Kidney (tissue), 14 donors: Measurements from ENCODE around the gene TKTL1. TPM values are rescaled to one million over a fixed set of nuclear protein-coding genes. Genes with fewer than 3 reads are reported as not detected.

Experiments
- DNase-seq, 5 donors: peaks; one replicate each; pipeline ENCODE4 v3.0.0-alpha.2; 2013 to 2020
- FAIRE-seq: peaks from 2 replicates; lab custom pipeline; 2012; peaks lifted over from hg19 to GRCh38; lab: Jason Lieb, UNC
- H3K27ac ChIP-seq, 2 donors: one replicate each; pipeline ENCODE4 v1.7.0; 2013; ENCODE audit warnings: low read depth in 2 of 2, low read length in 2 of 2, inconsistent platforms in 1 of 2
- H3K27me3 ChIP-seq: one replicate; pipeline ENCODE4 v1.7.1; 2013; ENCODE audit warnings: low read length, inconsistent platforms; ENCODE audit not compliant: control insufficient read depth, insufficient read depth
- H3K36me3 ChIP-seq, 3 donors: one replicate each; pipeline versions ENCODE4 v1.7.0 to v1.7.1; 2013; ENCODE audit warnings: low read length in 3 of 3, control low read depth in 1 of 3, inconsistent platforms in 1 of 3; ENCODE audit not compliant: insufficient read depth in 3 of 3, control insufficient read depth in 2 of 3
- H3K4me1 ChIP-seq, 3 donors: one replicate each; pipeline versions ENCODE4 v1.7.0 to v1.7.1; 2013; ENCODE audit warnings: low read length in 3 of 3, inconsistent platforms in 1 of 3, low read depth in 1 of 3; ENCODE audit not compliant: control insufficient read depth in 2 of 3, insufficient read depth in 2 of 3
- H3K4me3 ChIP-seq, 3 donors: one replicate each; pipeline versions ENCODE4 v1.7.0 to v1.8.1; 2013; ENCODE audit warnings: low read length in 3 of 3, control low read depth in 1 of 3, inconsistent platforms in 1 of 3
- H3K9ac ChIP-seq, 3 donors: one replicate each; pipeline versions ENCODE4 v1.7.0 to v1.7.1; 2013; ENCODE audit warnings: low read length in 3 of 3, control low read depth in 1 of 3, inconsistent platforms in 1 of 3
- H3K9me3 ChIP-seq, 3 donors: one replicate each; pipeline versions ENCODE4 v1.7.0 to v1.7.1; 2013; ENCODE audit warnings: low read length in 3 of 3, control low read depth in 1 of 3, inconsistent platforms in 1 of 3; ENCODE audit not compliant: control insufficient read depth in 2 of 3, insufficient read depth in 1 of 3
- intact Hi-C: fragments of 100-400 bp; cut with DNase I; formaldehyde crosslinking; loops from one replicate; pipeline ENCODE4 v1.11.1; 2022
- polyA plus RNA-seq: library from polyadenylated mRNA; stranded (reverse); fragments of 350-450 nt; fragmentation: Illumina TruSeq; extraction: RNeasy Lipid Tissue Mini Kit (QIAGEN cat#74804); gene quantifications from one replicate; pipeline ENCODE4 v1.2.3, GENCODE V29; 2014; ENCODE audit warnings: low read depth, low replicate concordance; ENCODE audit not compliant: insufficient read depth
- total RNA-seq: library from RNA; stranded (reverse); fragmentation: NEBNext Ultra II Directional; extraction: Animal tissue kit (Norgen Biotek cat#: 25700); gene quantifications from one replicate; pipeline ENCODE4 v1.2.1, GENCODE V29; 2021
- TF ChIP-seq, protein P1 (sequence below): IDR thresholded peaks from 3 replicates; pipeline ENCODE4 v1.5.1; 2012; ENCODE audit warnings: mild to moderate bottlenecking, moderate library complexity, borderline replicate concordance; ENCODE audit not compliant: insufficient read depth; ENCODE audit errors: extremely low read depth
- donor health status: control.
- donor health status: control.
- donor health status: control.
- donor health status: control.
- donor health status: control.
- donor health status: DM: yes; HTN: yes; CAD: no.
- donor health status: Normal renal cell carcinoma (clear cell type).

TKTL1 gene
- total and polyA plus RNA-seq, 2 donors from 2014 or later: 0.30 to 0.38 TPM

DNA sequence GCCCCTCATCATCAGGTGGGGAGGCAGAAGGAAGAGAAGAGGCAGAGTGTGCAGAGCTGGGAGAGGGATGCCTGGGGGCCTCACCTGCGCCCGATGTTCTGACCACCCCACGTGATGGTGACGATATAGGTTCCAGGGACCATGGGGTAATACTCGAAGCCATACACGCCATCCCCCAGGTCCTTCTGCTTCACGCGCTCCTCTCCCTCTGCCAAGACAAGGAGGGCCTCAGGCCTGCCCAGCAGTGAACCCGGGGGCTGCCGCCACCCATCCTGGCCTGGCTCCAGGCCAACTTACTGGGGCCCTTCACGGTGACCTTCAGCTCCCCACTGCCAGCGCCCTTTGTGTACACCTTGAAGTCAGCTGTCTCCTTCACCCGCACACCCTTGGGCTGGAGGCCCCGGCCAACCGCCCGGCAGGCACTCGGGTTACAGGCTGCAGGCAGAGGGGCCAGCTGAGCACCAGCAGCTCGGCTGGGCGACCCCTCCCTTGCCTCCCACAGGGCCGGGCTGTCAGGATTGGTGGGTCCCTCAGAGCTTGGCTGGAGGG, 69.5 kb downstream of the TKTL1 start:
- FAIRE-seq: no peak
- no peak overlapping the region for H3K27ac ChIP-seq

DNA sequence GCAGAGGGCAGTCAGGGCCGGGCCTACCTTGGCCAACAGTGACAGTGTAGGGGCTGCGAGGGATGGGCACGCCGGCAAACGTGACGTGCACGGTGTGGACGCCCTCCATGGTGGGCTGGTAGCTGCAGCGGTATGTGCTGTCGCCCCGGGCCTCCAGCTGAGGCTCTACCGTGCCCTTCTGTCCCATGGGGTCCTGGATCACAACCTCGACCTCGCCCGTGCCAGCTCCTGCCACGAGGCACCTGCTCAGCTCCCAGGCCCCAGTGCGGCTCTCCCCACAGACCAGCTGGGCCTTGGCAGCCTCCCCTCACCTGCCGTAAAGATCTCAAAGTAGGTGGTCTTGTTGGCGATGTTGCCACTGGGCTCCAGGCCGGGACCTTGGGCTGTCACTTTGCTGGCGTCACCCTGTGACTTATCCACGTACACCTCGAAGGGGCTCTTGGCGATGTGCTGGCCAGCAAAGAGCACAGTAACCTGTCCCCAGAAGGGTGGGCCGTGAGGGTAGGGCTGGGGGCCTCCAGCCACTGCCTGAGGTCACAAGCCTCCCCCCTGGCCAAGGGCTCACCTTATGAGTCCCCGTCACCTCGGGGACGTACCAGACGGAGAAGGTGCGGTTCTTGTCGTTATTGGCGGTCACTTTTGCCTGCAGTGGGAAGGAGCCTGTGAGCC, 70.5 kb downstream of the TKTL1 start:
- no peak for FAIRE-seq
- H3K27ac ChIP-seq: no peak overlapping the region
- H3K36me3 ChIP-seq: peaks cover 2 to 20% (median 3%) of the 10 kb centered on the region in 3 donors
- intact Hi-C loops: no loop called here
- TF ChIP-seq, protein P1, sequence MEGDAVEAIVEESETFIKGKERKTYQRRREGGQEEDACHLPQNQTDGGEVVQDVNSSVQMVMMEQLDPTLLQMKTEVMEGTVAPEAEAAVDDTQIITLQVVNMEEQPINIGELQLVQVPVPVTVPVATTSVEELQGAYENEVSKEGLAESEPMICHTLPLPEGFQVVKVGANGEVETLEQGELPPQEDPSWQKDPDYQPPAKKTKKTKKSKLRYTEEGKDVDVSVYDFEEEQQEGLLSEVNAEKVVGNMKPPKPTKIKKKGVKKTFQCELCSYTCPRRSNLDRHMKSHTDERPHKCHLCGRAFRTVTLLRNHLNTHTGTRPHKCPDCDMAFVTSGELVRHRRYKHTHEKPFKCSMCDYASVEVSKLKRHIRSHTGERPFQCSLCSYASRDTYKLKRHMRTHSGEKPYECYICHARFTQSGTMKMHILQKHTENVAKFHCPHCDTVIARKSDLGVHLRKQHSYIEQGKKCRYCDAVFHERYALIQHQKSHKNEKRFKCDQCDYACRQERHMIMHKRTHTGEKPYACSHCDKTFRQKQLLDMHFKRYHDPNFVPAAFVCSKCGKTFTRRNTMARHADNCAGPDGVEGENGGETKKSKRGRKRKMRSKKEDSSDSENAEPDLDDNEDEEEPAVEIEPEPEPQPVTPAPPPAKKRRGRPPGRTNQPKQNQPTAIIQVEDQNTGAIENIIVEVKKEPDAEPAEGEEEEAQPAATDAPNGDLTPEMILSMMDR: no peak
- H3K9ac ChIP-seq: no peak overlapping the region
- no peaks in the 10 kb centered on the region for H3K9me3 ChIP-seq
- DNase-seq: no peak
- H3K4me3 ChIP-seq: no peak overlapping the region
- H3K4me1 ChIP-seq: peaks cover 0 to 4% (median 0%) of the 10 kb centered on the region in 3 donors
- H3K27me3 ChIP-seq: no peaks in the 10 kb centered on the region

More for the DNA sequence above, 69.5 kb downstream of the TKTL1 start:
- Histone ChIP-seq H3K27me3 (no peaks in the 10 kb centered on the region), H3K4me1 (peaks cover 0 to 4% (median 0%) of the 10 kb centered on the region in 3 donors), H3K4me3 (no peak overlapping the region), H3K9me3 (no peaks in the 10 kb centered on the region), H3K9ac (no peak overlapping the region), H3K36me3 (peaks cover 2 to 20% (median 3%) of the 10 kb centered on the region in 3 donors)
- intact Hi-C loops: no loop called here
- TF ChIP-seq, protein P1: no peak
- no peak for DNase-seq

DNA sequence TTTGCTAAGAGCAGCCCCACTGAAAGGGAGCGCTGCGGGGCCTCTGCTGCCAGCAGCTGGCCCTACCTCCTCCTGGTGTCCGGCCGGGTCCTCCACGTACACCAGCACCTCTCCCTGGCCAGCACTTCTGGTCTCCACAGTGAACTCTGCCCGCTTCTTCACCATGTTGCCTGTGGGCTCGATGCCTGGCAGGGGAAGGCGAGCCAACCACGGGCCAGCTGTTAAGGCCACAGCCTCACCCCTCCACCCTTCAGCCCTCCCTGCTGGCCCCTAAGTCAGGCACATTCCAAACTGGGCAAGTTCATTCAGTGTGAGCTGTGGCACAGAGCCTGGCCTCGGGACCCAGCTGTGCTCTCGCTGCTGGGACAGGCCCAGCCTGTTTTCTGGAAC, 71.1 kb downstream of the TKTL1 start:
- Histone ChIP-seq H3K27me3 (no peaks in the 10 kb centered on the region), H3K9ac (no peak overlapping the region), H3K36me3 (peaks cover 2 to 20% (median 3%) of the 10 kb centered on the region in 3 donors), H3K27ac (no peak overlapping the region), H3K4me3 (no peak overlapping the region), H3K4me1 (peaks cover 0 to 4% (median 0%) of the 10 kb centered on the region in 3 donors), H3K9me3 (no peaks in the 10 kb centered on the region)
- intact Hi-C loops: no loop called here
- TF ChIP-seq, protein P1: no peak
- FAIRE-seq (no peak), DNase-seq (no peak)
